T-helper 17 cell (primary cell): ENCODE measurements around the gene RABGGTA. TPM values are rescaled to one million over a fixed set of nuclear protein-coding genes. Genes with fewer than 3 reads are reported as not detected.
A peak's percentile ranks its signal among the peaks of the same experiment; 100 is the strongest.

ENCODE experiments used
- ATAC-seq: fragments of 150-1000 bp; cut with Tn5 transposase; 2 replicates; pipeline ENCODE4 v1.10.0; 2021; ENCODE audit warnings: mild to moderate bottlenecking, moderate library complexity
- DNase-seq, 3 donors: peaks; one replicate each; pipeline versions ENCODE4 v3.0.0 to v3.0.0-alpha.2; 2020 to 2021
- H3K9me3 ChIP-seq: one replicate; pipeline ENCODE4 v1.7.0; 2013; ENCODE audit warnings: low read length, mild to moderate bottlenecking; ENCODE audit not compliant: control insufficient read depth, poor library complexity, severe bottlenecking
- H3K27ac Mint-ChIP-seq: one replicate; pipeline ENCODE4 v1.8.0; 2022; ENCODE audit warnings: mild to moderate bottlenecking, moderate library complexity, mixed read lengths
- H3K27me3 Mint-ChIP-seq: one replicate; pipeline ENCODE4 v1.8.0; 2022; ENCODE audit warnings: mixed read lengths
- H3K36me3 Mint-ChIP-seq: one replicate; pipeline ENCODE4 v1.8.0; 2022; ENCODE audit warnings: low read depth, mixed read lengths
- H3K4me1 Mint-ChIP-seq: one replicate; pipeline ENCODE4 v1.8.0; 2022; ENCODE audit warnings: mild to moderate bottlenecking, mixed read lengths
- H3K4me3 Mint-ChIP-seq: one replicate; pipeline ENCODE4 v1.8.0; 2022; ENCODE audit warnings: mild to moderate bottlenecking, moderate library complexity, mixed read lengths
- total RNA-seq, 4 donors: library from RNA in 2 of 4; stranded (reverse) in 2 of 4; gene quantifications; one replicate each; pipeline ENCODE4 v1.2.3 and lab custom pipeline; 2022 to 2026

The RABGGTA gene
- total RNA-seq, 2 donors from 2014 or later, result 54.4 to 72.1 TPM

GRCh38 chr14:24310646-24311604, 39.5 kb upstream of the RABGGTA start, which contains the start of gene LTB4R:
Gene LTB4R (plus strand): TSS chr14:24311502. CDS start chr14:24315652, 4,150 bp downstream.
- Mint-ChIP-seq H3K27me3 (no peaks in the 10 kb centered on the region), H3K27ac (peak within 1 kb of the TSS; percentile 96), H3K4me3 (peak within 1 kb of the TSS; percentile 87), H3K36me3 (peaks cover 9% of the 10 kb centered on the region), H3K4me1 (peaks cover 64% of the 10 kb centered on the region)
- ATAC-seq (peak; percentile 86), DNase-seq (peak; percentile 58 to 62 (median 62))
- no peaks in the 10 kb centered on the region for H3K9me3 ChIP-seq

- DNase-seq, result no peak
- H3K4me1 Mint-ChIP-seq, result peaks cover 59% of the 10 kb centered on the region
Observed at GRCh38 chr14:24310265-24310645, 38.9 kb upstream of the RABGGTA start.

GRCh38 chr14:24309538-24310264, 38.3 kb upstream of the RABGGTA start, which contains the start of gene LTB4R2:
Gene LTB4R2 (plus strand): TSS chr14:24310140. CDS start chr14:24310665, 525 bp downstream.
- no peaks in the 10 kb centered on the region for H3K9me3 ChIP-seq
- H3K27ac Mint-ChIP-seq, result peak within 1 kb of the TSS; percentile 91
- peak within 1 kb of the TSS; percentile 87 for H3K4me3 Mint-ChIP-seq
- no peaks in the 10 kb centered on the region for H3K27me3 Mint-ChIP-seq
- ATAC-seq (no peak), DNase-seq (no peak)
- H3K4me1 Mint-ChIP-seq, result peaks cover 54% of the 10 kb centered on the region
- H3K36me3 Mint-ChIP-seq, result peaks cover 18% of the 10 kb centered on the region

More at GRCh38 chr14:24310265-24310645, 38.9 kb upstream of the RABGGTA start:
- peak overlapping the region; percentile 91 for H3K27ac Mint-ChIP-seq
- H3K4me3 Mint-ChIP-seq, result peak overlapping the region; percentile 87
- H3K36me3 Mint-ChIP-seq, result peaks cover 15% of the 10 kb centered on the region
- no peak for ATAC-seq
- no peaks in the 10 kb centered on the region for H3K9me3 ChIP-seq
- no peaks in the 10 kb centered on the region for H3K27me3 Mint-ChIP-seq

GRCh38 chr14:24308342-24309124, 37.1 kb upstream of the RABGGTA start:
- H3K36me3 Mint-ChIP-seq, result peaks cover 17% of the 10 kb centered on the region
- H3K9me3 ChIP-seq, result no peaks in the 10 kb centered on the region
- peaks cover 44% of the 10 kb centered on the region for H3K4me1 Mint-ChIP-seq
- peak overlapping the region; percentile 91 for H3K27ac Mint-ChIP-seq
- DNase-seq (no peak), ATAC-seq (no peak)
- H3K27me3 Mint-ChIP-seq, result no peaks in the 10 kb centered on the region
- peak overlapping the region; percentile 62 for H3K4me3 Mint-ChIP-seq

GRCh38 chr14:24307575-24308341, 36.4 kb upstream of the RABGGTA start, which contains the start of gene CIDEB:
Gene CIDEB (minus strand): TSS chr14:24307977. CDS start chr14:24307858, 119 bp downstream.
- peaks cover 38% of the 10 kb centered on the region for H3K4me1 Mint-ChIP-seq
- DNase-seq (peak; percentile 27 to 49 (median 32)), ATAC-seq (peak; percentile 21)
- H3K36me3 Mint-ChIP-seq, result peaks cover 17% of the 10 kb centered on the region
- H3K9me3 ChIP-seq, result no peaks in the 10 kb centered on the region
- no peaks in the 10 kb centered on the region for H3K27me3 Mint-ChIP-seq
- peak within 1 kb of the TSS; percentile 91 for H3K27ac Mint-ChIP-seq
- H3K4me3 Mint-ChIP-seq, result peak within 1 kb of the TSS; percentile 68

GRCh38 chr14:24307156-24307574, 35.8 kb upstream of the RABGGTA start:
- Mint-ChIP-seq H3K27me3 (no peaks in the 10 kb centered on the region), H3K27ac (no peak overlapping the region), H3K4me3 (peak overlapping the region; percentile 68), H3K4me1 (peaks cover 32% of the 10 kb centered on the region), H3K36me3 (peaks cover 17% of the 10 kb centered on the region)
- DNase-seq (no peak), ATAC-seq (no peak)
- H3K9me3 ChIP-seq, result no peaks in the 10 kb centered on the region

- no peak for ATAC-seq
- Mint-ChIP-seq H3K4me1 (peaks cover 19% of the 10 kb centered on the region), H3K27me3 (no peaks in the 10 kb centered on the region), H3K4me3 (no peak overlapping the region), H3K36me3 (peaks cover 17% of the 10 kb centered on the region), H3K27ac (no peak overlapping the region)
- no peak for DNase-seq
- no peaks in the 10 kb centered on the region for H3K9me3 ChIP-seq
Observed at GRCh38 chr14:24304019-24304387, 32.6 kb upstream of the RABGGTA start.

- ATAC-seq (no peak), DNase-seq (no peak)
- H3K9me3 ChIP-seq, result no peaks in the 10 kb centered on the region
- H3K36me3 Mint-ChIP-seq, result peaks cover 17% of the 10 kb centered on the region
- H3K4me3 Mint-ChIP-seq, result peak overlapping the region; percentile 96
- peak overlapping the region; percentile 93 for H3K27ac Mint-ChIP-seq
- H3K27me3 Mint-ChIP-seq, result no peaks in the 10 kb centered on the region
- H3K4me1 Mint-ChIP-seq, result peaks cover 30% of the 10 kb centered on the region
Observed at GRCh38 chr14:24300326-24300980, 29.1 kb upstream of the RABGGTA start.

- peaks cover 10% of the 10 kb centered on the region for H3K36me3 Mint-ChIP-seq
- H3K4me1 Mint-ChIP-seq, result peaks cover 30% of the 10 kb centered on the region
- peak within 1 kb of the TSS; percentile 93 for H3K27ac Mint-ChIP-seq
- no peaks in the 10 kb centered on the region for H3K9me3 ChIP-seq
- no peaks in the 10 kb centered on the region for H3K27me3 Mint-ChIP-seq
- DNase-seq (peak; percentile 83 to 91 (median 85)), ATAC-seq (peak; percentile 85)
- peak within 1 kb of the TSS; percentile 96 for H3K4me3 Mint-ChIP-seq
Observed at GRCh38 chr14:24299255-24300191, 28.1 kb upstream of the RABGGTA start, which contains the start of the genes DHRS1 and NOP9. Gene DHRS1 (minus strand): TSS chr14:24299780. CDS start chr14:24299106, 674 bp downstream. Gene NOP9 (plus strand): TSS chr14:24299850. CDS start chr14:24299955, 105 bp downstream.

- Mint-ChIP-seq H3K4me3 (peak overlapping the region; percentile 96), H3K36me3 (peaks cover 10% of the 10 kb centered on the region), H3K27ac (peak overlapping the region; percentile 93), H3K4me1 (peaks cover 30% of the 10 kb centered on the region), H3K27me3 (no peaks in the 10 kb centered on the region)
- no peak for ATAC-seq
- H3K9me3 ChIP-seq, result no peaks in the 10 kb centered on the region
- DNase-seq, result no peak
Observed at GRCh38 chr14:24298892-24299254, 27.5 kb upstream of the RABGGTA start.
